Uterus (tissue), 4 donors: ENCODE measurements around the gene HIF1AN. TPM values are rescaled to one million over a fixed set of nuclear protein-coding genes. Genes with fewer than 3 reads are reported as not detected.
"Not testable (repeated sequence)": the region's sequence is repeated elsewhere in the genome, so short reads cannot be mapped to it uniquely, and the experiment has no call there.

ENCODE experiments used
- DNase-seq, 2 donors: peaks; one replicate each; pipeline ENCODE4 v3.0.0-alpha.2; 2019 to 2020
- H3K27ac ChIP-seq, 2 donors: fragments of 200-600 bp; sonication (generic); 1 replicate in 1 of 2; 2 replicates in 1 of 2; pipeline ENCODE4 v1.5.1; 2016 to 2018
- H3K27me3 ChIP-seq, 2 donors: fragments of 200-600 bp; sonication (generic); one replicate each; pipeline ENCODE4 v1.5.1; 2018 to 2019; ENCODE audit warnings: control low read depth in 1 of 2
- H3K36me3 ChIP-seq, 2 donors: fragments of 200-600 bp; sonication (generic); one replicate each; pipeline ENCODE4 v1.5.1; 2019; ENCODE audit warnings: control low read depth in 1 of 2
- H3K4me1 ChIP-seq, 2 donors: fragments of 200-600 bp; sonication (generic); one replicate each; pipeline ENCODE4 v1.5.1; 2018 to 2019; ENCODE audit warnings: control low read depth in 1 of 2
- H3K4me3 ChIP-seq, 2 donors: fragments of 200-600 bp; sonication (generic); 1 replicate in 1 of 2; 2 replicates in 1 of 2; pipeline ENCODE4 v1.5.1; 2018 to 2019; ENCODE audit warnings: mild to moderate bottlenecking in 1 of 2
- H3K9me3 ChIP-seq, 2 donors: fragments of 200-600 bp; sonication (generic); one replicate each; pipeline ENCODE4 v1.5.1; 2019; ENCODE audit warnings: control low read depth in 1 of 2
- POLR2A ChIP-seq, 2 donors: fragments of 450-650 bp; IDR thresholded peaks; one replicate each; pipeline ENCODE4 v1.6.1; 2016; ENCODE audit warnings: antibody characterized with exemption in 2 of 2, mild to moderate bottlenecking in 1 of 2, moderate library complexity in 1 of 2
- intact Hi-C: fragments of 100-400 bp; cut with DNase I; formaldehyde crosslinking; loops from one replicate; pipeline ENCODE4 v1.15.1; 2023; ENCODE audit warnings: low total_unique reads
- total RNA-seq, 4 donors: library from RNA; depleted of rRNA in 3 of 4; stranded (reverse); fragments of >200 nt in 3 of 4; gene quantifications; one replicate each; pipeline versions ENCODE4 v1.1.0 to v1.2.4, GENCODE V29; 2014 to 2023
- TF ChIP-seq, protein P1 (sequence below), 4 experiments: fragments of 200-600 bp in 2 of 4; fragments of 450-650 bp in 2 of 4; sonication (generic) in 2 of 4; IDR thresholded peaks; one replicate each; pipeline ENCODE4 v1.5.1; 2016 to 2019; ENCODE audit warnings: antibody characterized with exemption in 4 of 4, mild to moderate bottlenecking in 2 of 4, moderate library complexity in 1 of 4
- donor health status: DM: yes; HTN: yes; CAD: no.

Gene HIF1AN
- total RNA-seq, 4 donors from 2014 or later, result 2.8 to 36.2 (median 13.6) TPM

DNA sequence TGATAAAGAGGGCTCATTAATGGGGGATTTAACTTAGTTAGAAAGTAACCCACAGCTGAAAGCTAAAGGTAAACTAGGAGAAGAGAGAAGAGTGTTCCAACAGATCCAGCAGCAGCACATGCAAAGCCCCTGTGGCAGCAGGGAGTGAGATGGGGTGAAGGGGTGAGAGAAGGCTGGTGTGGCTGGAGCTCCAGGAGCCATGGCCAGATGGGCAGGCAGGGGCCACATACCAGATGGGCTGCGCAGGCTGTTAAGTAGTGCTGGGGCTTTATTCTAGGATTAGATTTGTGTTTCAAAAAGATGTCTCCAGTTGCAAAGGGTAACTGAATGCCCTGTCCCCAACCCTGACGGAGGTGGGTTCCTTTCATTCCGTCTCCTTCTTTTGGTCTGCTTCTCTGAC is 33.2 kb downstream of the HIF1AN start:
- intact Hi-C loops, result no loop called here
- H3K27me3 ChIP-seq, result peaks cover 0 to 13% of the 10 kb centered on the region in 2 donors
- no peak overlapping the region for H3K4me3 ChIP-seq
- H3K27ac ChIP-seq, result no peak overlapping the region
- no peaks in the 10 kb centered on the region for H3K36me3 ChIP-seq
- no peak for DNase-seq
- TF ChIP-seq, protein P1, sequence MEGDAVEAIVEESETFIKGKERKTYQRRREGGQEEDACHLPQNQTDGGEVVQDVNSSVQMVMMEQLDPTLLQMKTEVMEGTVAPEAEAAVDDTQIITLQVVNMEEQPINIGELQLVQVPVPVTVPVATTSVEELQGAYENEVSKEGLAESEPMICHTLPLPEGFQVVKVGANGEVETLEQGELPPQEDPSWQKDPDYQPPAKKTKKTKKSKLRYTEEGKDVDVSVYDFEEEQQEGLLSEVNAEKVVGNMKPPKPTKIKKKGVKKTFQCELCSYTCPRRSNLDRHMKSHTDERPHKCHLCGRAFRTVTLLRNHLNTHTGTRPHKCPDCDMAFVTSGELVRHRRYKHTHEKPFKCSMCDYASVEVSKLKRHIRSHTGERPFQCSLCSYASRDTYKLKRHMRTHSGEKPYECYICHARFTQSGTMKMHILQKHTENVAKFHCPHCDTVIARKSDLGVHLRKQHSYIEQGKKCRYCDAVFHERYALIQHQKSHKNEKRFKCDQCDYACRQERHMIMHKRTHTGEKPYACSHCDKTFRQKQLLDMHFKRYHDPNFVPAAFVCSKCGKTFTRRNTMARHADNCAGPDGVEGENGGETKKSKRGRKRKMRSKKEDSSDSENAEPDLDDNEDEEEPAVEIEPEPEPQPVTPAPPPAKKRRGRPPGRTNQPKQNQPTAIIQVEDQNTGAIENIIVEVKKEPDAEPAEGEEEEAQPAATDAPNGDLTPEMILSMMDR (IDR thresholded peaks at IDR 0.05), result no peak
- no peak for TF ChIP-seq POLR2A (IDR thresholded peaks at IDR 0.05)
- H3K9me3 ChIP-seq, result no peaks in the 10 kb centered on the region
- no peaks in the 10 kb centered on the region for H3K4me1 ChIP-seq

DNA sequence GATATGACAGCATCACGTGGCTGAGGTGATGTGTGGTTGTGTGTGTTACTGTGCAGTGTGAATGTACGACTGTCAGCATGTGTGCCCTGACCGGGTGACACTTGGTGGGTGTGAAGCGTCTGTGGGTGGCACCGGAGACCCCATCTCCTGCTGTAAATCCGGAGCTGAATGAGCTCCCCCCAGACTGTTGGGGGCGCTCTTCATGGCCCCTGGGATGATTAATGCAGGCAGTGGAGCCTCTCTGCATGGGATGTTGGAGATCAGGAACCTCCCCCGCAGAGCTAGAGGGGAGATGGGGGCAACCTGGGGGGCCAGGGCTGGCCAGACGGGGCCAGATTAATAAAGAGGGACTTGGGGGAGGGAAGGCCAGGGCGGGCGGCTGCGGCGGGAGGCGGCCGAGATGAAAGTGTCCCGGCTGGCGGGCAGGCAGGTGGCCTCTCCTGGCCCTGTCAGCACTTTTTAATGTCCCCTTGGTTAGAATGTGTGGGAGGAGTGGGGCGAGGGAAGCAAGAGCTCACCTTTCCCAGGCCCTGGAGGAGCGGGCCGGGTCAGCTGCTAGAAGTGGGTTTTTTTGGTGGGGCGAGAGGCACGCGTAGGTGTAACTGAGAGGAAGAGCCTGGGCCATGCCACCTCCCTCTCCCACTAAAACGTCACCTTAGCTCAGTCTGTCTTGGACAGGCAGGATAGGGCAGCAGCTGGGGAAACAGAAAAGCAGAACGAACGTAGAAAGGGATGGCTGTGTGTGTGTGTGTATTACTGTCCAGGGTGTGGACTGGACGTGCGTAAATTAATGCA is 34.1 kb downstream of the HIF1AN start:
- Histone ChIP-seq H3K4me3 (no peak overlapping the region), H3K4me1 (no peaks in the 10 kb centered on the region), H3K36me3 (no peaks in the 10 kb centered on the region), H3K27me3 (peaks cover 0 to 12% of the 10 kb centered on the region in 2 donors), H3K27ac (no peak overlapping the region), H3K9me3 (no peaks in the 10 kb centered on the region)
- no peak for DNase-seq
- intact Hi-C loops, result no loop called here
- TF ChIP-seq, protein P1 (IDR thresholded peaks at IDR 0.05), result no peak
- no peak for TF ChIP-seq POLR2A (IDR thresholded peaks at IDR 0.05)

DNA sequence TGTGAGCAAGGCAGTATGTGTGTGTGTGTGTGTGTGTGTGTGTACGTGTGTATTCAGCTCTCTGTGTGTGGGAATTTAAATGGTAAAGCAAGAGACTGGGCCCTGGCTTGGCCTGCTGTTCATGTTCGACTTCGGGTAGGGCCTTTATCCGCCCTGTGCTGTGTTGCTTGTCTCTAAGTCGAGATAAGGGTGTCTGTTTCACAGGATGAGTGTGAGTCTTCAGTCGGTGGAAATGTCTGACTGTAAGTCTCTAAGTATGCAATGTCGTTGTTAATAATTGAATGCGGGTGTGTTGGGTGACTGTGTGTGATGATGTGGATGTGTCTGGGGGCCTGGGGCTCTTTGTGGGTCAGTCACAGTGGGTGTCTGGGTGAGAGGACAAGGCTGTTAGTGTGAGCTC is 34.8 kb downstream of the HIF1AN start:
- TF ChIP-seq, protein P1 (IDR thresholded peaks at IDR 0.05), result no peak
- intact Hi-C loops, result no loop called here
- no peaks in the 10 kb centered on the region for H3K9me3 ChIP-seq
- peaks cover 0 to 12% of the 10 kb centered on the region in 2 donors for H3K27me3 ChIP-seq
- H3K4me3 ChIP-seq, result no peak overlapping the region
- no peak overlapping the region for H3K27ac ChIP-seq
- H3K4me1 ChIP-seq, result no peaks in the 10 kb centered on the region
- no peak for DNase-seq
- no peaks in the 10 kb centered on the region for H3K36me3 ChIP-seq

DNA sequence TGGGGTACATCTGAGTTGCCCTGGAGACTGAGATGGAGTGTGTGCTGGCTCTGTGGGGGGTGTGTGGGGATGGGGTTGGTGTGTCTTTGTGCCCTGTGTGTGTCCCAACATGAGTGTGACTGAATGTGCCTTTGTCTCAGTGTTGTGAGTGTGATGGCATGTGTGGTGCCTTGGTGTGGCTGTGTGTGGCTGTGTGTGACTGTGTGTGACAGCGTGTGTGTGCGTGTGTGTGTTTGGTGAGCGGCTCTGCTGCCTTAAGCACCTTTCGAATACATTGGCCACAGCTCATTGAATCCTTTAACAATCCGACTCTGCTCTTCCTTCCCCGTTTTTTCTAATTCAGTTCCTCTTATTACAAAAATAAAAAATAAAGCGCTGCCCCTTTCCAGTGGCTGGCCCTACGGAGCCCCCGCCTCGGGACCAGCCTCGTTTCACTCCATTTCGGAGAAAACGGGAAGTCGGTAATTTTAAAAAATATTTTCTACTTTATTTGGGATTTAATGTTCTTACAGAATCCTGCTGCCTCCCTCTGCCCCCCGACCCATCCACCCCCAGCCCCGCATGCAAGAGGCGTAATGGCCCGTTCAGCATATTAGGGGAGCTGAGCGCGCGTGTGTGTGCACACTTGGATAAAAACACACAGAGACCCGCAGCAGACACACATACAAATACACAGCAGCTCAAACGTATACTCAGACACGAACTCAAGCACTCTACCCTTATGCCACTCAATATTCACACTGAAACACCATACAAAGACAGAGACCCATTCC is 35.5 kb downstream of the HIF1AN start:
- Histone ChIP-seq H3K4me3 (no peak overlapping the region), H3K27ac (no peak overlapping the region), H3K27me3 (peaks cover 0 to 10% of the 10 kb centered on the region in 2 donors), H3K36me3 (no peaks in the 10 kb centered on the region), H3K4me1 (no peaks in the 10 kb centered on the region), H3K9me3 (no peaks in the 10 kb centered on the region)
- intact Hi-C loops, result no loop called here
- no peak for DNase-seq
- TF ChIP-seq POLR2A (IDR thresholded peaks at IDR 0.05), result no peak
- TF ChIP-seq, protein P1 (IDR thresholded peaks at IDR 0.05), result no peak

DNA sequence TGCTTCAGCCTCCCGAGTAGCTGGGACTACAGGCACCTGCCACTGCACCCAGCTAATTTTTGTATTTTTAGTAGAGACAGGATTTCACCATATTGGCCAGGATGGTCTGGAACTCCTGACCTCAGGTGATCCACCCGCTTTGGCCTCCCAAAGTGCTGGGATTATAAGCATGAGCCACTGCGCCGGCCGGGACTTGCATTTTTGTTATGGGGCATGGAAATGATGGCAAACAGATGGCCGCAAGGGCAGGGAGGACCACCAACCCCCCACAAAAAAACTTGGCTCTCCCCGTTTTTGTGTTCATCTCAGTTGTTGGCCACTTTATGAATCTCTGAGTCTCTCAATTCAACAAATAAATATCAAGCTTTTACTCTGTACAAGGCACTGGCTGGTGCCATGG is 39.4 kb downstream of the HIF1AN start:
- H3K27ac ChIP-seq, H3K36me3 ChIP-seq, H3K9me3 ChIP-seq, intact Hi-C loops, DNase-seq, H3K4me1 ChIP-seq, H3K27me3 ChIP-seq, H3K4me3 ChIP-seq: not testable (repeated sequence)
